IgD-negative memory B cell (primary cell): ENCODE measurements around the gene DENND6B. TPM values are rescaled to one million over a fixed set of nuclear protein-coding genes. Genes with fewer than 3 reads are reported as not detected.
"Not testable (repeated sequence)": the region's sequence is repeated elsewhere in the genome, so short reads cannot be mapped to it uniquely, and the experiment has no call there.

Experiments
- H3K27ac Mint-ChIP-seq, 3 donors: one replicate each; pipeline ENCODE4 v1.8.0; 2020 to 2022; ENCODE audit warnings: mild to moderate bottlenecking in 3 of 3, mixed read lengths in 3 of 3, moderate library complexity in 1 of 3
- H3K27me3 Mint-ChIP-seq: one replicate; pipeline ENCODE4 v1.8.0; 2021; ENCODE audit warnings: mixed read lengths
- H3K36me3 Mint-ChIP-seq: one replicate; pipeline ENCODE4 v1.8.0; 2020; ENCODE audit warnings: mild to moderate bottlenecking, mixed read lengths
- H3K4me1 Mint-ChIP-seq, 3 donors: one replicate each; pipeline ENCODE4 v1.8.0; 2020 to 2022; ENCODE audit warnings: mixed read lengths in 3 of 3, mild to moderate bottlenecking in 1 of 3
- H3K4me3 Mint-ChIP-seq, 4 donors: one replicate each; pipeline ENCODE4 v1.8.0; 2020 to 2022; ENCODE audit warnings: mild to moderate bottlenecking in 4 of 4, mixed read lengths in 4 of 4, moderate library complexity in 3 of 4
- H3K9me3 Mint-ChIP-seq, 3 donors: one replicate each; pipeline ENCODE4 v1.8.0; 2020 to 2021; ENCODE audit warnings: mixed read lengths in 3 of 3, mild to moderate bottlenecking in 1 of 3
- polyA plus RNA-seq: library from polyadenylated mRNA; unstranded; fragments of 300-500 nt; fragmentation: Illumina TruSeq; gene quantifications from one replicate; pipeline ENCODE4 v1.2.3, GENCODE V29; 2021

DENND6B gene
- polyA plus RNA-seq, result 1.2 TPM

- H3K27ac Mint-ChIP-seq, result peak within 1 kb of the TSS in 2 of 3 donors; percentile 31 to 80
- peaks cover 4% of the 10 kb centered on the region for H3K36me3 Mint-ChIP-seq
- H3K4me3 Mint-ChIP-seq, result peak within 1 kb of the TSS; percentile 85 to 94 (median 90)
- no peaks in the 10 kb centered on the region for H3K9me3 Mint-ChIP-seq
- H3K27me3 Mint-ChIP-seq, result peaks cover 8% of the 10 kb centered on the region
- peaks cover 12 to 19% (median 19%) of the 10 kb centered on the region in 3 donors for H3K4me1 Mint-ChIP-seq
Observed at GRCh38 chr22:50326956-50327710, at the start of gene DENND6B. DENND6B (minus strand) TSS chr22:50327012; CDS start chr22:50326988, 24 bp downstream.

GRCh38 chr22:50376085-50376651 is 49.4 kb upstream of the DENND6B start:
- no peaks in the 10 kb centered on the region for H3K9me3 Mint-ChIP-seq
- H3K4me3 Mint-ChIP-seq, result peak overlapping the region in 3 of 4 donors; percentile 25 to 79 (median 79)
- no peaks in the 10 kb centered on the region for H3K27me3 Mint-ChIP-seq
- H3K27ac Mint-ChIP-seq, result peak overlapping the region in 2 of 3 donors; percentile 43 to 59
- H3K36me3 Mint-ChIP-seq, result peaks cover 7% of the 10 kb centered on the region
- peaks cover 6 to 16% (median 10%) of the 10 kb centered on the region in 3 donors for H3K4me1 Mint-ChIP-seq

- Mint-ChIP-seq H3K4me3 (no peak overlapping the region), H3K9me3 (no peaks in the 10 kb centered on the region), H3K36me3 (peaks cover 4% of the 10 kb centered on the region), H3K4me1 (peaks cover 3 to 16% (median 14%) of the 10 kb centered on the region in 3 donors), H3K27ac (no peak overlapping the region), H3K27me3 (no peaks in the 10 kb centered on the region)
Observed at GRCh38 chr22:50371101-50371648, 44.4 kb upstream of the DENND6B start.

- Mint-ChIP-seq H3K27me3 (no peaks in the 10 kb centered on the region), H3K27ac (no peak overlapping the region), H3K4me3 (no peak overlapping the region), H3K9me3 (no peaks in the 10 kb centered on the region), H3K36me3 (no peaks in the 10 kb centered on the region), H3K4me1 (peaks cover 0 to 11% (median 9%) of the 10 kb centered on the region in 3 donors)
Observed at GRCh38 chr22:50367778-50368500, 41.1 kb upstream of the DENND6B start.

- Mint-ChIP-seq H3K27ac (peak overlapping the region in 1 of 3 donors; percentile 5), H3K4me1 (peaks cover 6 to 20% (median 20%) of the 10 kb centered on the region in 3 donors)
- H3K4me3 Mint-ChIP-seq, H3K9me3 Mint-ChIP-seq, H3K27me3 Mint-ChIP-seq, H3K36me3 Mint-ChIP-seq: not testable (repeated sequence)
Observed at GRCh38 chr22:50363803-50364194, 37.0 kb upstream of the DENND6B start.

- no peaks in the 10 kb centered on the region for H3K9me3 Mint-ChIP-seq
Observed at GRCh38 chr22:50363166-50363802, 36.5 kb upstream of the DENND6B start.

GRCh38 chr22:50361688-50362087 is 34.9 kb upstream of the DENND6B start:
- peak overlapping the region in 1 of 4 donors; percentile 55 for H3K4me3 Mint-ChIP-seq
- no peaks in the 10 kb centered on the region for H3K9me3 Mint-ChIP-seq
- no peak overlapping the region for H3K27ac Mint-ChIP-seq
- peaks cover 6 to 20% (median 19%) of the 10 kb centered on the region in 3 donors for H3K4me1 Mint-ChIP-seq
- peaks cover 12% of the 10 kb centered on the region for H3K36me3 Mint-ChIP-seq
- no peaks in the 10 kb centered on the region for H3K27me3 Mint-ChIP-seq

More at GRCh38 chr22:50363166-50363802, 36.5 kb upstream of the DENND6B start:
- Mint-ChIP-seq H3K27me3 (no peaks in the 10 kb centered on the region), H3K4me3 (no peak overlapping the region), H3K4me1 (peaks cover 6 to 20% (median 20%) of the 10 kb centered on the region in 3 donors), H3K27ac (peak overlapping the region in 1 of 3 donors; percentile 5), H3K36me3 (peaks cover 9% of the 10 kb centered on the region)

- Mint-ChIP-seq H3K27ac (no peak overlapping the region), H3K27me3 (no peaks in the 10 kb centered on the region), H3K36me3 (peaks cover 12% of the 10 kb centered on the region), H3K4me3 (no peak overlapping the region), H3K9me3 (no peaks in the 10 kb centered on the region), H3K4me1 (peaks cover 6 to 19% (median 15%) of the 10 kb centered on the region in 3 donors)
Observed at GRCh38 chr22:50361222-50361621, 34.4 kb upstream of the DENND6B start.

GRCh38 chr22:50360578-50360977 is 33.8 kb upstream of the DENND6B start:
- no peak overlapping the region for H3K27ac Mint-ChIP-seq

GRCh38 chr22:50357756-50358155 is 30.9 kb upstream of the DENND6B start:
- Mint-ChIP-seq H3K27me3 (no peaks in the 10 kb centered on the region), H3K4me3 (no peak overlapping the region), H3K4me1 (peaks cover 6 to 15% (median 11%) of the 10 kb centered on the region in 3 donors), H3K27ac (no peak overlapping the region), H3K36me3 (peaks cover 12% of the 10 kb centered on the region), H3K9me3 (no peaks in the 10 kb centered on the region)

More at GRCh38 chr22:50360578-50360977, 33.8 kb upstream of the DENND6B start:
- Mint-ChIP-seq H3K36me3 (peaks cover 12% of the 10 kb centered on the region), H3K4me3 (no peak overlapping the region), H3K27me3 (no peaks in the 10 kb centered on the region), H3K9me3 (no peaks in the 10 kb centered on the region), H3K4me1 (peaks cover 6 to 17% (median 13%) of the 10 kb centered on the region in 3 donors)

- Mint-ChIP-seq H3K9me3 (no peaks in the 10 kb centered on the region), H3K27me3 (no peaks in the 10 kb centered on the region), H3K27ac (peak overlapping the region in 1 of 3 donors; percentile 67), H3K4me3 (peak overlapping the region in 1 of 4 donors; percentile 52), H3K4me1 (peaks cover 6 to 15% (median 11%) of the 10 kb centered on the region in 3 donors), H3K36me3 (peaks cover 12% of the 10 kb centered on the region)
Observed at GRCh38 chr22:50357222-50357621, 30.4 kb upstream of the DENND6B start.

GRCh38 chr22:50356186-50356585 is 29.4 kb upstream of the DENND6B start:
- Mint-ChIP-seq H3K4me3 (no peak overlapping the region), H3K36me3 (peaks cover 12% of the 10 kb centered on the region), H3K4me1 (peaks cover 5 to 13% (median 7%) of the 10 kb centered on the region in 3 donors), H3K9me3 (no peaks in the 10 kb centered on the region), H3K27ac (no peak overlapping the region), H3K27me3 (no peaks in the 10 kb centered on the region)

GRCh38 chr22:50348058-50348457 is 21.2 kb upstream of the DENND6B start:
- Mint-ChIP-seq H3K36me3 (no peaks in the 10 kb centered on the region), H3K9me3 (no peaks in the 10 kb centered on the region), H3K27me3 (no peaks in the 10 kb centered on the region), H3K4me1 (peaks cover 0 to under 1% (median 0%) of the 10 kb centered on the region in 3 donors), H3K27ac (no peak overlapping the region), H3K4me3 (no peak overlapping the region)

- Mint-ChIP-seq H3K9me3 (no peaks in the 10 kb centered on the region), H3K36me3 (no peaks in the 10 kb centered on the region), H3K27me3 (no peaks in the 10 kb centered on the region), H3K27ac (no peak overlapping the region), H3K4me3 (no peak overlapping the region), H3K4me1 (peaks cover 1 to 9% (median 3%) of the 10 kb centered on the region in 3 donors)
Observed at GRCh38 chr22:50347157-50347556, 20.3 kb upstream of the DENND6B start.
